ENCODE data around the gene ATP2A3.

DNA sequence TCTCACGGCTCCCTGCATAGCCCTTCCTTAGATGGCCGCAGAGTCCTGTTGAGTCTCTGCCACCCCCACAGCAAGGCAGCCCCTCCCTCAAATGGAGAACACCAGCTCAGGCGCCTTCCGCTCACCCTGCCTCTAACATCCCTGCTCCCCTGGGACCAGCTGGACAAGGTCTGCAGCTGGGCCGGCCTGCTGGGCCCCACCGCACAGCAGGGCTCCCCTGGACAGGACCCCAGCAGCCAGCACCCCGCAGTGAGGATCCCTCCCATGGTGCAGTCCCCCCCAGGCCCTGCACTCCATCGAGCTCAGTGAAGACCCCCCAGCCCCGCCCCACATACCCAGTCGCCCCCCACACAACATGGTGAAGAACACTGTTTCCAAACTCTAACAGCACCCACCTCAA lies 10.2 kb downstream of the ATP2A3 start:
- TF ChIP-seq, protein P1, sequence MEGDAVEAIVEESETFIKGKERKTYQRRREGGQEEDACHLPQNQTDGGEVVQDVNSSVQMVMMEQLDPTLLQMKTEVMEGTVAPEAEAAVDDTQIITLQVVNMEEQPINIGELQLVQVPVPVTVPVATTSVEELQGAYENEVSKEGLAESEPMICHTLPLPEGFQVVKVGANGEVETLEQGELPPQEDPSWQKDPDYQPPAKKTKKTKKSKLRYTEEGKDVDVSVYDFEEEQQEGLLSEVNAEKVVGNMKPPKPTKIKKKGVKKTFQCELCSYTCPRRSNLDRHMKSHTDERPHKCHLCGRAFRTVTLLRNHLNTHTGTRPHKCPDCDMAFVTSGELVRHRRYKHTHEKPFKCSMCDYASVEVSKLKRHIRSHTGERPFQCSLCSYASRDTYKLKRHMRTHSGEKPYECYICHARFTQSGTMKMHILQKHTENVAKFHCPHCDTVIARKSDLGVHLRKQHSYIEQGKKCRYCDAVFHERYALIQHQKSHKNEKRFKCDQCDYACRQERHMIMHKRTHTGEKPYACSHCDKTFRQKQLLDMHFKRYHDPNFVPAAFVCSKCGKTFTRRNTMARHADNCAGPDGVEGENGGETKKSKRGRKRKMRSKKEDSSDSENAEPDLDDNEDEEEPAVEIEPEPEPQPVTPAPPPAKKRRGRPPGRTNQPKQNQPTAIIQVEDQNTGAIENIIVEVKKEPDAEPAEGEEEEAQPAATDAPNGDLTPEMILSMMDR (IDR thresholded peaks at IDR 0.05) = no peak
- TF ChIP-seq POLR2A (IDR thresholded peaks at IDR 0.05) = no peak
